Endothelial cell (in vitro differentiated cells): ENCODE data around the gene SEZ6. TPM values are rescaled to one million over a fixed set of nuclear protein-coding genes. Genes with fewer than 3 reads are reported as not detected.

Source experiments
- DNase-seq: peaks from one replicate; pipeline ENCODE4 v3.0.0; 2021; ENCODE audit warnings: low spot score
- H3K27ac Mint-ChIP-seq: one replicate; pipeline ENCODE4 v1.8.0; 2021; ENCODE audit warnings: mixed read lengths, inconsistent platforms; ENCODE audit not compliant: unreplicated experiment
- H3K27me3 Mint-ChIP-seq: one replicate; pipeline ENCODE4 v1.8.0; 2021; ENCODE audit warnings: mild to moderate bottlenecking, moderate library complexity, mixed read lengths, inconsistent platforms; ENCODE audit not compliant: unreplicated experiment
- H3K36me3 Mint-ChIP-seq: one replicate; pipeline ENCODE4 v1.8.0; 2021; ENCODE audit warnings: mild to moderate bottlenecking, low read depth, mixed read lengths, inconsistent platforms; ENCODE audit not compliant: unreplicated experiment
- H3K4me1 Mint-ChIP-seq: one replicate; pipeline ENCODE4 v1.8.0; 2021; ENCODE audit warnings: mild to moderate bottlenecking, mixed read lengths, inconsistent platforms; ENCODE audit not compliant: unreplicated experiment
- H3K4me3 Mint-ChIP-seq: one replicate; pipeline ENCODE4 v1.8.0; 2021; ENCODE audit warnings: mild to moderate bottlenecking, mixed read lengths, inconsistent platforms; ENCODE audit not compliant: unreplicated experiment
- H3K9me3 Mint-ChIP-seq: one replicate; pipeline ENCODE4 v1.8.0; 2021; ENCODE audit warnings: mixed read lengths, inconsistent platforms; ENCODE audit not compliant: unreplicated experiment
- total RNA-seq: library from RNA; stranded (reverse); fragmentation: NEBNext Ultra II Directional; extraction: Animal tissue kit (Norgen Biotek cat#: 25700); gene quantifications from one replicate; pipeline ENCODE4 v1.2.1, GENCODE V29; 2021; ENCODE audit not compliant: unreplicated experiment
- TF ChIP-seq, protein P1 (sequence below): fragments of 200-600 bp; sonication (generic); IDR thresholded peaks from one replicate; pipeline ENCODE4 v1.5.0; 2021; ENCODE audit warnings: antibody characterized with exemption; ENCODE audit not compliant: unreplicated experiment

SEZ6 gene
- total RNA-seq, 1 donor from 2014 or later = 0.10 TPM

DNA sequence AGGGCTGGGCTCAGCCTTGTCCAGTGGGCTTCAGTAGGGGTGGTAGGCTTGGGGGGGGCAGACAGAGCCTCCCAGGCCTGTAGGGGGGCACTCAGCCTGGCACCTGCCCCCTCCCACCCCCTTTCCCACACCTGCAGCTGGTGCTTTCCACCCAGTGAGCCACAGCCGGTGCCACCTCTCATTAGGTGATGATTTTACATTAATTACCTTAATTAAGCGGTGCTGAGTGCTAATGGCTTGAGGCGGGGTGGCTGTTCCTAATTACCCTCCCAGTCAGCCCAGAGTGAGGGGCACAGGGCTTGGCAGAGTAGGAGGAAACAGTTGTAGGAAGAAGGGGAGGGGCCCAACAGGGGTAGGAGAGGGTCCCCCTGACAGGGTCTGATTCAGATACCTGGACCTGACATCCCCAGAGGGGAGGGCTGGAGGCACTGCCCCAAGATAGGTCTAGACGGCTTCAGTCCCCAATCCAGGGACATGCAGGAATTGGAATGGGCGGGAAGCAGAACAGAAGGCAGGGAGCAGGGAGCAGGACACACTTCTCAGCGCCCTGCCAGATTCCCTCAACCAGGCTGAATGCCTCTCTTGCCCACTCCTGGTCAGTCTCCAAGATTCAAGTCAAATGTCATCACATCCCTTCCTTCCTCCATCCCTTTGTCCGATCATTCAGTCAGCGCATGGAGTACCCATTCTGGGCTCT, 28.0 kb downstream of the SEZ6 start:
- peaks cover 7% of the 10 kb centered on the region for H3K36me3 Mint-ChIP-seq
- H3K4me3 Mint-ChIP-seq = no peak overlapping the region
- H3K4me1 Mint-ChIP-seq = peaks cover 18% of the 10 kb centered on the region
- TF ChIP-seq, protein P1, sequence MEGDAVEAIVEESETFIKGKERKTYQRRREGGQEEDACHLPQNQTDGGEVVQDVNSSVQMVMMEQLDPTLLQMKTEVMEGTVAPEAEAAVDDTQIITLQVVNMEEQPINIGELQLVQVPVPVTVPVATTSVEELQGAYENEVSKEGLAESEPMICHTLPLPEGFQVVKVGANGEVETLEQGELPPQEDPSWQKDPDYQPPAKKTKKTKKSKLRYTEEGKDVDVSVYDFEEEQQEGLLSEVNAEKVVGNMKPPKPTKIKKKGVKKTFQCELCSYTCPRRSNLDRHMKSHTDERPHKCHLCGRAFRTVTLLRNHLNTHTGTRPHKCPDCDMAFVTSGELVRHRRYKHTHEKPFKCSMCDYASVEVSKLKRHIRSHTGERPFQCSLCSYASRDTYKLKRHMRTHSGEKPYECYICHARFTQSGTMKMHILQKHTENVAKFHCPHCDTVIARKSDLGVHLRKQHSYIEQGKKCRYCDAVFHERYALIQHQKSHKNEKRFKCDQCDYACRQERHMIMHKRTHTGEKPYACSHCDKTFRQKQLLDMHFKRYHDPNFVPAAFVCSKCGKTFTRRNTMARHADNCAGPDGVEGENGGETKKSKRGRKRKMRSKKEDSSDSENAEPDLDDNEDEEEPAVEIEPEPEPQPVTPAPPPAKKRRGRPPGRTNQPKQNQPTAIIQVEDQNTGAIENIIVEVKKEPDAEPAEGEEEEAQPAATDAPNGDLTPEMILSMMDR = no peak
- peaks cover 11% of the 10 kb centered on the region for H3K27me3 Mint-ChIP-seq
- no peak overlapping the region for H3K27ac Mint-ChIP-seq
- no peaks in the 10 kb centered on the region for H3K9me3 Mint-ChIP-seq
- no peak for DNase-seq

DNA sequence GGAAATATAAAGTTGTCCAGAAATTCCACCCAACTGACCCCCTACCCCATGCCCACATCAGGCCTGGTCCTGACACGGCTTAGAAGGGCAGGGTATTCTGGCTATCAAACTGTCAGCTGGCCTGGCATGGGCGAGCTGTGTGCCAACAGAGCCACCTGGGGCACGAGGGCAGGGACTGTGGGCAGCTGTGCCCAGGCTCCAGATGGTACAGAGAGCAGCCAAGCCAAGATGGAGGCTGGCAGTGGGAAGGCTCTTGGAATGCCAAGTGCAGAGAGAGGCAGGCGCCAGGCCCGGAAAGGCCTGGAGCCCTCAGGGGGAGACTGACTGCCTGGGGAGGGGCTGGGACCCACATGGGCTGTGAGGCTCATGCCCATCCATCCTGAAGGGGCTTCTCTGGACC, 30.2 kb downstream of the SEZ6 start:
- no peak for DNase-seq
- TF ChIP-seq, protein P1 = no peak
- H3K27me3 Mint-ChIP-seq = peaks cover 15% of the 10 kb centered on the region
- peaks cover 7% of the 10 kb centered on the region for H3K36me3 Mint-ChIP-seq
- peaks cover 8% of the 10 kb centered on the region for H3K4me1 Mint-ChIP-seq
- H3K4me3 Mint-ChIP-seq = no peak overlapping the region
- no peaks in the 10 kb centered on the region for H3K9me3 Mint-ChIP-seq
- H3K27ac Mint-ChIP-seq = no peak overlapping the region

DNA sequence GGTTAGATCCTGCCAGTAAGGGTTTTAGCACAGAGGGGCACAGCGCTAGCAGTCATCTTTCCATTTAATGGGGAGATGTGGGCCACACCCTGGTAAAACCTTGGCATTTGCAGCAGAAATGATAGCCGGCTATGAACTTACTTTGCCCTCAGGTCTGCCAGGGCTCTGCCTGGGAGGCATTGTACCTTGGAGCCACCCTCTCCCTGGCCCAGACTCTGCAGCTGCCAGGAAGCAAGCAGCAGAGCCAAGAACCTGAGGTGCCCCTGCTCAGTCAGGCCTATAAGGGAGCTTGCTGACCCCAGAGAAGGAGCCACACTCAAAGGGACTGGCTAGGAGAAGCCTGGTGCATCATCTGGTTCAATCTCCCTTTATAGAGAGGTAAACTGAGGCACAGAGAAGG, 30.8 kb downstream of the SEZ6 start:
- Mint-ChIP-seq H3K4me1 (peaks cover 8% of the 10 kb centered on the region), H3K4me3 (no peak overlapping the region), H3K9me3 (no peaks in the 10 kb centered on the region), H3K36me3 (peaks cover 7% of the 10 kb centered on the region), H3K27me3 (peaks cover 15% of the 10 kb centered on the region), H3K27ac (no peak overlapping the region)
- no peak for DNase-seq
- TF ChIP-seq, protein P1 = no peak

DNA sequence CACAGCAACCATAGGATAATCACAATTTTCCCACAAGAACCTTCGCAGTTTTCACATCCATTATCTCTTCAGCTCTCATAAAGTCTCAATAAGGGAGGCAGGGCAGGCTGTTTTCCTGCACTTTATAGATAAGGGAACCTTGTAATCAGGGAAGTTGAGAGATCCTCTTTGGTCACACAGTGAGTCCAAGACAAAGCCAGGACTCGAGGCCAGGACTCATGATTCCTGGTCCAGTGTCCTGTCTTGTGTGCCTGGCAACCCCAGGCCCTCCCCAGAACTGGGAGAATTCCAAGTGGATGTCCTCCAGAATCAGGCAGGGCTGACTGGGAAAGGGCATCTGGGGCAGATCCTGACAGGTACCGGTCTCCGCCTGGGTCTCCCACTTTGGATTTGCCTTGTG, 31.4 kb downstream of the SEZ6 start:
- H3K4me3 Mint-ChIP-seq = peak overlapping the region; percentile 57
- peaks cover 7% of the 10 kb centered on the region for H3K36me3 Mint-ChIP-seq
- H3K27ac Mint-ChIP-seq = peak overlapping the region; percentile 73
- H3K9me3 Mint-ChIP-seq = no peaks in the 10 kb centered on the region
- peaks cover 8% of the 10 kb centered on the region for H3K4me1 Mint-ChIP-seq
- no peak for DNase-seq
- TF ChIP-seq, protein P1 = no peak
- peaks cover 16% of the 10 kb centered on the region for H3K27me3 Mint-ChIP-seq

DNA sequence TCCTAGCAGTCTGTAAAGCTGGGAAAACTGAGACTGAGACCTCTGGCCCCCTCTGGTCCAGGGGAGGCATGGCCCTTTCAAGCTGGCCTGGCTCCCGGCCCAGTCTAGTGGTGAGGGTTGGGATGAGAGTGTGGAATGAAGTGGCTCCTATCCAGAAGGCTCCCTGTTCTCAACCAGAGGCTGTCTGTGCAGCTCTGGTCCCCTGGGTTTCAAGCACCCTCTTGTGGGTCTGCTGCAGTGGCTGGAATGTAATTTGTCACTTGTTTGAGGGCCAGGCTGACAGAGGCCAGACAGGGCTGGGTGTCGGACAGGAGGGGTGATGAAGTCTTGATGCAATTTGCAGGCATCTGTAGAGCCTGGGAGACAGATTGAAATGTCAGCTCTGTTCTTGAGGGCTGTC, 32.4 kb downstream of the SEZ6 start:
- TF ChIP-seq, protein P1 = no peak
- Mint-ChIP-seq H3K36me3 (peaks cover 7% of the 10 kb centered on the region), H3K27ac (no peak overlapping the region), H3K4me1 (peaks cover 12% of the 10 kb centered on the region), H3K9me3 (no peaks in the 10 kb centered on the region), H3K4me3 (no peak overlapping the region), H3K27me3 (peaks cover 18% of the 10 kb centered on the region)
- DNase-seq = no peak
